Measurements from ENCODE around the gene GPR156. TPM values are rescaled to one million over a fixed set of nuclear protein-coding genes. Genes with fewer than 3 reads are reported as not detected.

GPR156 gene
- total RNA-seq, 1 experiment from 2014 or later = 0.15 TPM

GRCh38 chr3:120304616-120305015, 19.6 kb upstream of the GPR156 start:
- no peak overlapping the region for H3K9ac ChIP-seq (ENCODE audit: low read length)
- H3K9me3 ChIP-seq (ENCODE audit: control insufficient read depth in 1 of 2, insufficient read depth in 1 of 2, low read depth in 1 of 2, low read length in 2 of 2) = no peaks in the 10 kb centered on the region
- no peaks in the 10 kb centered on the region for H4K20me1 ChIP-seq (ENCODE audit: insufficient read depth)
- intact Hi-C loops (cut with micrococcal nuclease) = no loop called here
- no peaks in the 10 kb centered on the region for H3K36me3 ChIP-seq (ENCODE audit: control insufficient read depth in 1 of 2, insufficient read depth in 2 of 2, low read length in 2 of 2)
- POLR2A ChIA-PET = interaction anchor here (1.4 kb wide), 2 partner anchors 8 to 46 kb away, joined by 4 to 7 read pairs; no protein-coding TSS in a partner anchor
- DNase-seq (ENCODE audit: low read depth, low spot score) (no peak), ATAC-seq (no peak)
- CTCF ChIA-PET = interaction anchor here (0.8 kb wide), 1 partner anchor 9 kb away, joined by 5 read pairs; no protein-coding TSS in a partner anchor
- no peak overlapping the region for H3K4me2 ChIP-seq (ENCODE audit: low read length)
- H3K9me2 ChIP-seq (ENCODE audit: insufficient read depth) = no peaks in the 10 kb centered on the region
- H3K27ac ChIP-seq (ENCODE audit: low read depth, low read length) = no peak overlapping the region
- TF ChIP-seq ELF1 (IDR thresholded peaks at IDR 0.05; ENCODE audit: borderline replicate concordance, low read depth) = no peak
- TF ChIP-seq MAX (IDR thresholded peaks at IDR 0.05) = no peak
- TF ChIP-seq SRF (IDR thresholded peaks at IDR 0.05; ENCODE audit: low read depth) = no peak
- TF ChIP-seq FOSL1 (IDR thresholded peaks at IDR 0.05; ENCODE audit: low read depth) = no peak
- no peak for TF ChIP-seq CEBPB (IDR thresholded peaks at IDR 0.05; ENCODE audit: low read depth)
- no peak for TF ChIP-seq EZH2phosphoT487 (IDR thresholded peaks at IDR 0.05; ENCODE audit: borderline replicate concordance)
- no peak for TF ChIP-seq POLR2A (IDR thresholded peaks at IDR 0.05; ENCODE audit: borderline replicate concordance, extremely low read depth, insufficient read depth, insufficient read length)
- no peak for TF ChIP-seq CBX3 (IDR thresholded peaks at IDR 0.05; ENCODE audit: low read depth)
- TF ChIP-seq JUND (IDR thresholded peaks at IDR 0.05) = no peak
- TF ChIP-seq, protein P1, sequence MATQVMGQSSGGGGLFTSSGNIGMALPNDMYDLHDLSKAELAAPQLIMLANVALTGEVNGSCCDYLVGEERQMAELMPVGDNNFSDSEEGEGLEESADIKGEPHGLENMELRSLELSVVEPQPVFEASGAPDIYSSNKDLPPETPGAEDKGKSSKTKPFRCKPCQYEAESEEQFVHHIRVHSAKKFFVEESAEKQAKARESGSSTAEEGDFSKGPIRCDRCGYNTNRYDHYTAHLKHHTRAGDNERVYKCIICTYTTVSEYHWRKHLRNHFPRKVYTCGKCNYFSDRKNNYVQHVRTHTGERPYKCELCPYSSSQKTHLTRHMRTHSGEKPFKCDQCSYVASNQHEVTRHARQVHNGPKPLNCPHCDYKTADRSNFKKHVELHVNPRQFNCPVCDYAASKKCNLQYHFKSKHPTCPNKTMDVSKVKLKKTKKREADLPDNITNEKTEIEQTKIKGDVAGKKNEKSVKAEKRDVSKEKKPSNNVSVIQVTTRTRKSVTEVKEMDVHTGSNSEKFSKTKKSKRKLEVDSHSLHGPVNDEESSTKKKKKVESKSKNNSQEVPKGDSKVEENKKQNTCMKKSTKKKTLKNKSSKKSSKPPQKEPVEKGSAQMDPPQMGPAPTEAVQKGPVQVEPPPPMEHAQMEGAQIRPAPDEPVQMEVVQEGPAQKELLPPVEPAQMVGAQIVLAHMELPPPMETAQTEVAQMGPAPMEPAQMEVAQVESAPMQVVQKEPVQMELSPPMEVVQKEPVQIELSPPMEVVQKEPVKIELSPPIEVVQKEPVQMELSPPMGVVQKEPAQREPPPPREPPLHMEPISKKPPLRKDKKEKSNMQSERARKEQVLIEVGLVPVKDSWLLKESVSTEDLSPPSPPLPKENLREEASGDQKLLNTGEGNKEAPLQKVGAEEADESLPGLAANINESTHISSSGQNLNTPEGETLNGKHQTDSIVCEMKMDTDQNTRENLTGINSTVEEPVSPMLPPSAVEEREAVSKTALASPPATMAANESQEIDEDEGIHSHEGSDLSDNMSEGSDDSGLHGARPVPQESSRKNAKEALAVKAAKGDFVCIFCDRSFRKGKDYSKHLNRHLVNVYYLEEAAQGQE (IDR thresholded peaks at IDR 0.05; ENCODE audit: low read depth) = no peak
- H3K4me3 ChIP-seq (replicated peaks in 1 of 2; ENCODE audit: low read depth in 1 of 2, low read length in 2 of 2) = no peak overlapping the region
- H3K79me2 ChIP-seq (ENCODE audit: insufficient read depth, low read length) = no peaks in the 10 kb centered on the region
- no TSS peak for BruUV-seq (replicated peaks)
- H2AFZ ChIP-seq (ENCODE audit: low read depth, low read length, poor library complexity, severe bottlenecking) = no peak overlapping the region
- peaks cover 10 to 25% of the 10 kb centered on the region in 2 experiments for H3K4me1 ChIP-seq (ENCODE audit: control insufficient read depth in 1 of 2, insufficient read depth in 2 of 2, low read length in 2 of 2)
- RAD21 ChIA-PET (ENCODE audit: low non-redundant PET in 1 of 2, low total read pairs in 2 of 2, uncharacterized antibody in 2 of 2, unreplicated experiment in 2 of 2) = no interaction called here
- H3K27me3 ChIP-seq (ENCODE audit: insufficient read depth, low read length) = no peaks in the 10 kb centered on the region
